ENCODE data around the gene MYBPC1.

DNA sequence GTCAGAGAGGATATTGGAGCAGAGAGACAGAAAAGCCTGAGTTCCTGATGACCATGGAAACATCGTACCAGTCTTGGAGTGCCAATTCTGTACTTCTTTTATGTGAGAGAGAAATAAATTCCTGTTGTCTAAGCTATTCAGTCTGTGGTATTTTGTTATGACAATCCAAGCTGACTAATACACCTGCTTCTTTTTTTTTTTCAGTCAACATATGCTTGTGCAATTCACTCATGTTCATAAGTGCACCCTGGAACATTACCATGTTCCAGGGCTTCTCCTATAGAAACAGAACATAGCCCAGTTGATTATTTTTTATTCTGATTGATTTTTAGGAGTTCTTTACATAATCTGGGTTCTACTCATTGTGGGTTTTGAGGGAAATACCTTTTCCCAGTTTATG is 100.9 kb downstream of the MYBPC1 start:
- TF ChIP-seq EZH2 (IDR thresholded peaks at IDR 0.05; ENCODE audit: borderline replicate concordance, insufficient read depth, low read depth, low read length, poor library complexity, severe bottlenecking), result no peak
- TF ChIP-seq, protein P1, sequence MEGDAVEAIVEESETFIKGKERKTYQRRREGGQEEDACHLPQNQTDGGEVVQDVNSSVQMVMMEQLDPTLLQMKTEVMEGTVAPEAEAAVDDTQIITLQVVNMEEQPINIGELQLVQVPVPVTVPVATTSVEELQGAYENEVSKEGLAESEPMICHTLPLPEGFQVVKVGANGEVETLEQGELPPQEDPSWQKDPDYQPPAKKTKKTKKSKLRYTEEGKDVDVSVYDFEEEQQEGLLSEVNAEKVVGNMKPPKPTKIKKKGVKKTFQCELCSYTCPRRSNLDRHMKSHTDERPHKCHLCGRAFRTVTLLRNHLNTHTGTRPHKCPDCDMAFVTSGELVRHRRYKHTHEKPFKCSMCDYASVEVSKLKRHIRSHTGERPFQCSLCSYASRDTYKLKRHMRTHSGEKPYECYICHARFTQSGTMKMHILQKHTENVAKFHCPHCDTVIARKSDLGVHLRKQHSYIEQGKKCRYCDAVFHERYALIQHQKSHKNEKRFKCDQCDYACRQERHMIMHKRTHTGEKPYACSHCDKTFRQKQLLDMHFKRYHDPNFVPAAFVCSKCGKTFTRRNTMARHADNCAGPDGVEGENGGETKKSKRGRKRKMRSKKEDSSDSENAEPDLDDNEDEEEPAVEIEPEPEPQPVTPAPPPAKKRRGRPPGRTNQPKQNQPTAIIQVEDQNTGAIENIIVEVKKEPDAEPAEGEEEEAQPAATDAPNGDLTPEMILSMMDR (IDR thresholded peaks at IDR 0.05), result no peak
